Measurements from ENCODE around the gene SLTM. TPM values are rescaled to one million over a fixed set of nuclear protein-coding genes. Genes with fewer than 3 reads are reported as not detected.
A peak's percentile ranks its signal among the peaks of the same experiment; 100 is the strongest.

SLTM gene
- total and polyA plus RNA-seq, 12 donors: 33.4 to 74.8 (median 44.4) TPM

- intact Hi-C loops (cut with DNase I): loop anchor here in 9 of 10 donors (1.0 to 10.0 kb wide), 9 partner anchors 124 to 521 kb away; partner anchors contain the start of gene CCNB2 (in 2 of the 9)
- no peak for ATAC-seq
- H3K4me3 ChIP-seq: no peak overlapping the region
- H3K4me1 ChIP-seq: peaks cover 0 to 43% (median 5%) of the 10 kb centered on the region in 9 donors
- H3K9me3 ChIP-seq: no peaks in the 10 kb centered on the region
- no peaks in the 10 kb centered on the region for H3K36me3 ChIP-seq
- DNase-seq: no peak
- H3K27ac ChIP-seq: no peak overlapping the region
- 5 to 8% methylated on average over 5 of the region's 5 CpGs for WGBS, 2 donors
- peak; percentile 28 to 73 (median 65) for TF ChIP-seq CTCF (IDR thresholded peaks at IDR 0.05)
- H3K27me3 ChIP-seq: no peaks in the 10 kb centered on the region
These were observed 47.0 kb upstream of the SLTM start for GRCh38 chr15:58980351-58980939.

GRCh38 chr15:58977887-58978286, 44.4 kb upstream of the SLTM start:
- intact Hi-C loops (cut with DNase I): loop anchor here in 1 of 10 donors (2.0 kb wide), 1 partner anchor 521 kb away; no protein-coding TSS in a partner anchor
- H3K4me1 ChIP-seq: peaks cover 0 to 49% (median 5%) of the 10 kb centered on the region in 9 donors
- no peaks in the 10 kb centered on the region for H3K36me3 ChIP-seq
- H3K4me3 ChIP-seq: no peak overlapping the region
- no peaks in the 10 kb centered on the region for H3K27me3 ChIP-seq
- no peak overlapping the region for H3K27ac ChIP-seq
- ATAC-seq (no peak), DNase-seq (no peak)
- no peak for TF ChIP-seq CTCF (IDR thresholded peaks at IDR 0.05)
- H3K9me3 ChIP-seq: no peaks in the 10 kb centered on the region

GRCh38 chr15:58967479-58967878, 34.0 kb upstream of the SLTM start:
- Histone ChIP-seq H3K4me3 (no peak overlapping the region), H3K27me3 (peaks cover 0 to 6% (median 0%) of the 10 kb centered on the region in 7 donors), H3K27ac (no peak overlapping the region), H3K9me3 (no peaks in the 10 kb centered on the region), H3K4me1 (no peaks in the 10 kb centered on the region), H3K36me3 (no peaks in the 10 kb centered on the region)
- ATAC-seq (no peak), DNase-seq (no peak)
- intact Hi-C loops (cut with DNase I): no loop called here
- TF ChIP-seq CTCF (IDR thresholded peaks at IDR 0.05): no peak
- WGBS, 2 donors: 82 to 83% methylated on average over 2 of the region's 2 CpGs

GRCh38 chr15:58966698-58967097, 33.2 kb upstream of the SLTM start:
- H3K4me1 ChIP-seq: no peaks in the 10 kb centered on the region
- H3K4me3 ChIP-seq: no peak overlapping the region
- no peaks in the 10 kb centered on the region for H3K36me3 ChIP-seq
- no peak for TF ChIP-seq CTCF (IDR thresholded peaks at IDR 0.05)
- DNase-seq (no peak), ATAC-seq (no peak)
- H3K27me3 ChIP-seq: peaks cover 0 to 4% (median 0%) of the 10 kb centered on the region in 7 donors
- intact Hi-C loops (cut with DNase I): no loop called here
- H3K9me3 ChIP-seq: no peaks in the 10 kb centered on the region
- H3K27ac ChIP-seq: no peak overlapping the region
- WGBS, 2 donors: 79 to 81% methylated on average over 3 of the region's 3 CpGs

Measured in heart right ventricle (tissue), 16 donors.